Neural progenitor cell (in vitro differentiated cells): ENCODE measurements around the gene GNAS. TPM values are rescaled to one million over a fixed set of nuclear protein-coding genes. Genes with fewer than 3 reads are reported as not detected.

Experiments used
- DNase-seq: peaks from one replicate; pipeline ENCODE4 v3.0.0-alpha.2; 2016; ENCODE audit warnings: low spot score
- H2AFZ ChIP-seq: fragments of 200-600 bp; sonication (generic); replicated peaks from 2 replicates; pipeline ENCODE4 v1.6.1; 2016; ENCODE audit warnings: antibody characterized with exemption
- H3F3A ChIP-seq: fragments of 200-600 bp; sonication (generic); 2 replicates; pipeline ENCODE4 v1.6.1; 2016; ENCODE audit warnings: antibody characterized with exemption, low read depth
- H3K27ac ChIP-seq: fragments of 200-600 bp; sonication (generic); 2 replicates; pipeline ENCODE4 v1.5.1; 2016; ENCODE audit warnings: mild to moderate bottlenecking
- H3K27me3 ChIP-seq: fragments of 200-600 bp; sonication (generic); 2 replicates; pipeline ENCODE4 v1.6.1; 2016; ENCODE audit warnings: mild to moderate bottlenecking, moderate library complexity
- H3K36me3 ChIP-seq: fragments of 200-600 bp; sonication (generic); 2 replicates; pipeline ENCODE4 v1.5.1; 2016
- H3K4me1 ChIP-seq: fragments of 200-600 bp; sonication (generic); 2 replicates; pipeline ENCODE4 v1.6.1; 2016; ENCODE audit warnings: mixed run types
- H3K4me2 ChIP-seq: fragments of 200-600 bp; sonication (generic); 2 replicates; pipeline ENCODE4 v1.6.1; 2016
- H3K4me3 ChIP-seq: fragments of 200-600 bp; sonication (generic); 2 replicates; pipeline ENCODE4 v1.5.1; 2016
- H3K79me2 ChIP-seq: fragments of 200-600 bp; sonication (generic); 2 replicates; pipeline ENCODE4 v1.6.1; 2016; ENCODE audit warnings: low read depth
- H3K9ac ChIP-seq: fragments of 200-600 bp; sonication (generic); 2 replicates; pipeline ENCODE4 v1.6.1; 2016
- H3K9me3 ChIP-seq: fragments of 200-600 bp; sonication (generic); 2 replicates; pipeline ENCODE4 v1.5.1; 2016; ENCODE audit warnings: low read depth
- H4K20me1 ChIP-seq: fragments of 200-600 bp; sonication (generic); 2 replicates; pipeline ENCODE4 v1.6.1; 2016; ENCODE audit warnings: low read depth
- H3K27ac Mint-ChIP-seq: 3 replicates; pipeline ENCODE4 v1.8.0; 2021; ENCODE audit warnings: mixed read lengths
- H3K27me3 Mint-ChIP-seq: 2 replicates; pipeline ENCODE4 v1.8.0; 2022; ENCODE audit warnings: low read depth, mild to moderate bottlenecking, inconsistent platforms, moderate library complexity, mixed read lengths; ENCODE audit not compliant: insufficient read depth
- H3K36me3 Mint-ChIP-seq: 3 replicates; pipeline ENCODE4 v1.8.0; 2021; ENCODE audit warnings: mixed read lengths
- H3K4me1 Mint-ChIP-seq: 3 replicates; pipeline ENCODE4 v1.8.0; 2021; ENCODE audit warnings: mixed read lengths
- H3K4me3 Mint-ChIP-seq: 3 replicates; pipeline ENCODE4 v1.8.0; 2021; ENCODE audit warnings: mild to moderate bottlenecking, moderate library complexity, mixed read lengths
- H3K9me3 Mint-ChIP-seq: 3 replicates; pipeline ENCODE4 v1.8.0; 2020; ENCODE audit warnings: mixed read lengths
- CTCF ChIP-seq: fragments of 200-600 bp; sonication (generic); IDR thresholded peaks from 2 replicates; pipeline ENCODE4 v1.5.1; 2017; ENCODE audit warnings: antibody characterized with exemption, mild to moderate bottlenecking
- EZH2 ChIP-seq: fragments of 200-600 bp; sonication (generic); IDR thresholded peaks from 2 replicates; pipeline ENCODE4 v1.6.1; 2017; ENCODE audit warnings: antibody characterized with exemption, mild to moderate bottlenecking, moderate library complexity
- EZH2phosphoT487 ChIP-seq: fragments of 200-600 bp; sonication (generic); IDR thresholded peaks from 2 replicates; pipeline ENCODE4 v1.6.1; 2017; ENCODE audit warnings: antibody characterized with exemption
- total RNA-seq: library from RNA; depleted of rRNA; stranded (reverse); fragments of >200 nt; gene quantifications from 2 replicates; pipeline ENCODE4 v1.2.3, GENCODE V29; 2015; ENCODE audit warnings: low replicate concordance

The GNAS gene
- total RNA-seq, 1 donor from 2014 or later = 794 TPM

- peaks cover 3% of the 10 kb centered on the region for H3K9me3 Mint-ChIP-seq
- no peaks in the 10 kb centered on the region for H3K4me1 Mint-ChIP-seq
- H2AFZ ChIP-seq = no peak overlapping the region
- peaks cover 22% of the 10 kb centered on the region for H3F3A ChIP-seq
- H3K79me2 ChIP-seq = peaks cover 89% of the 10 kb centered on the region
- no peak for DNase-seq
- no peaks in the 10 kb centered on the region for H3K36me3 ChIP-seq
- peak overlapping the region; percentile 49 for H3K4me3 ChIP-seq
- H3K4me2 ChIP-seq = peak overlapping the region; percentile 77
- H3K27me3 ChIP-seq = peaks cover 61% of the 10 kb centered on the region
- H4K20me1 ChIP-seq = peaks cover 52% of the 10 kb centered on the region
- TF ChIP-seq EZH2phosphoT487 = no peak
- TF ChIP-seq CTCF = no peak
- H3K27ac Mint-ChIP-seq = no peak overlapping the region
- H3K36me3 Mint-ChIP-seq = peaks cover 11% of the 10 kb centered on the region
- peaks cover 59% of the 10 kb centered on the region for H3K27me3 Mint-ChIP-seq
- peaks cover 23% of the 10 kb centered on the region for H3K4me1 ChIP-seq
- no peaks in the 10 kb centered on the region for H3K9me3 ChIP-seq
- no peak overlapping the region for H3K9ac ChIP-seq
- no peak overlapping the region for H3K27ac ChIP-seq
- no peak overlapping the region for H3K4me3 Mint-ChIP-seq
These were observed 9.4 kb upstream of the GNAS start for GRCh38 chr20:58843128-58843556.

GRCh38 chr20:58845706-58846105 is 6.8 kb upstream of the GNAS start:
- Histone ChIP-seq H3K79me2 (peaks cover 98% of the 10 kb centered on the region), H3K9ac (no peak overlapping the region), H3F3A (peaks cover 16% of the 10 kb centered on the region), H3K4me3 (no peak overlapping the region), H4K20me1 (peaks cover 63% of the 10 kb centered on the region), H3K9me3 (no peaks in the 10 kb centered on the region), H2AFZ (no peak overlapping the region), H3K4me2 (no peak overlapping the region), H3K27ac (no peak overlapping the region), H3K36me3 (no peaks in the 10 kb centered on the region), H3K4me1 (peaks cover 37% of the 10 kb centered on the region), H3K27me3 (peaks cover 42% of the 10 kb centered on the region)
- Mint-ChIP-seq H3K36me3 (peaks cover 8% of the 10 kb centered on the region), H3K9me3 (peaks cover 5% of the 10 kb centered on the region), H3K27ac (no peak overlapping the region), H3K27me3 (peaks cover 40% of the 10 kb centered on the region), H3K4me1 (peaks cover 9% of the 10 kb centered on the region), H3K4me3 (no peak overlapping the region)
- TF ChIP-seq EZH2 (no peak), CTCF (no peak), EZH2phosphoT487 (no peak)
- DNase-seq = no peak

GRCh38 chr20:58847463-58847862 is 5.1 kb upstream of the GNAS start:
- peaks cover 12% of the 10 kb centered on the region for H3K9me3 Mint-ChIP-seq
- Histone ChIP-seq H3K9me3 (no peaks in the 10 kb centered on the region), H2AFZ (no peak overlapping the region), H3K27ac (no peak overlapping the region), H3K27me3 (peaks cover 39% of the 10 kb centered on the region), H3K79me2 (peaks cover 82% of the 10 kb centered on the region), H3K4me3 (no peak overlapping the region), H3F3A (peaks cover 16% of the 10 kb centered on the region), H3K4me2 (no peak overlapping the region), H3K9ac (no peak overlapping the region), H3K4me1 (peaks cover 35% of the 10 kb centered on the region), H3K36me3 (no peaks in the 10 kb centered on the region), H4K20me1 (peaks cover 58% of the 10 kb centered on the region)
- H3K4me1 Mint-ChIP-seq = peaks cover 12% of the 10 kb centered on the region
- DNase-seq = no peak
- TF ChIP-seq CTCF = no peak
- H3K36me3 Mint-ChIP-seq = peaks cover 1% of the 10 kb centered on the region
- no peak overlapping the region for H3K4me3 Mint-ChIP-seq
- H3K27me3 Mint-ChIP-seq = peaks cover 39% of the 10 kb centered on the region
- H3K27ac Mint-ChIP-seq = no peak overlapping the region
